ENCODE results near the gene DLGAP1.
A peak's percentile ranks its signal among the peaks of the same experiment; 100 is the strongest.
"Not testable (repeated sequence)": the region's sequence is repeated elsewhere in the genome, so short reads cannot be mapped to it uniquely, and the experiment has no call there.

DLGAP1 gene

DNA sequence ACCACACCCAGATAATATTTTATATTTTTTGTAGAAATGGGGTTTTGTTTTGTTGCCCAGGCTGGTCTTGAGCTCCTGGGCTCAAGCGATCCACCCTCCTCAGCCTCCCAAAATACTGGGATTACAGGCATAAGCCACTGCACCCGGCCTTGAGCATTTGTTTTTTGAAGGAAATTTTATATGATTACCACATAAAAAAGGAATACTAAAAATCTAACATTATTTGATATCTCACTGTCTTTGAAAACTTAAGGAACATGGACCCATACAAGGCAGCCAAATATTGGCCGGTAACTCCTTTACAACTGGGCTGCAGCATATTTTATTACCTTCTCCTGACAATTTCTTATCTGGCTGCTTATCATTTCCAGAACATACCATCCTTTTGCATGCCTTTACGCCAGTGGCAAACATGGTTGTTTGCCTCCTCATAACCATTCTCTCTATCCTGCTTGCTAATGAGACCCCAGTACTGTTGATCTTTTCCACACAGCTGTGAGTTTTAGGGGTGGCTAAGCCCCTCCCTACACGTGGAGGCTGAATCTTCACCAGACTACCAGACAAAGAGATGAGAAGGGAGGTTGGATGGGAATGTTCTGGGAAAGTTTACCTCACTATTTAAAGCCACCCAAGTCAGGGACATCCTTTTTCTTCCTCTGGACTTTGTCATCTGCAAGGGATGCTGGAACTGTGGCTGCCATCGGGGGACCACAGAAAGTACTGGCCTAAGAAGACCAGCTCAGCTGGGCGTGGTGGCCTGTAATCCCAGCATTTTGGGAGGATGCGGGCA lies 847.6 kb downstream of the DLGAP1 start:
- Histone ChIP-seq H3K27me3 (ENCODE audit: insufficient read depth, low read length) (no peaks in the 10 kb centered on the region), H3K27ac (ENCODE audit: low read depth, low read length) (peak overlapping the region; percentile 99), H3K79me2 (ENCODE audit: control insufficient read depth, insufficient read depth, low read length, unreplicated experiment) (peaks cover 14% of the 10 kb centered on the region), H3K36me3 (ENCODE audit: insufficient read depth, low read length) (no peaks in the 10 kb centered on the region), H3K4me1 (ENCODE audit: control insufficient read depth, insufficient read depth, low read length, unreplicated experiment) (peaks cover 30% of the 10 kb centered on the region), H2AFZ (ENCODE audit: low read length, unreplicated experiment) (no peak overlapping the region), H3K4me3 (ENCODE audit: low read depth, low read length) (no peak overlapping the region)

DNA sequence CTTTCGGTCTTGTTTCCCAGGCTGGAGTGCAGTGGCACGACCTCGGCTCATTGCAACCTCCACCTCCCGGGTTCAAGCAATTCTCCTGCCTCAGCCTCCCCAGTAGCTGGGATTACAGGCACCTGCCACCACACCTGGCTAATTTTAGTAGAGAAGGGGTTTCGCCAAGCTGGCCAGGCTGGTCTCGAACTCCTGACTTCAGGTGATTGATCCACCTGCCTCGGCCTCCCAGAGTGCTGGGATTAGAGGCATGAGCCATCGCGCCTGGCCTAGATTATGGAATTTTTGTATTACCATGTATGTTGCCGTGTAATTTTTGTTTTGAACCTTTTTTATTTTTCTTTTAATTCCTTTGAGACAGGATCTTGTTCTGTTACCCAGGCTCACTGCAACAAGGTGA lies 848.2 kb downstream of the DLGAP1 start:
- Histone ChIP-seq H3K79me2 (ENCODE audit: control insufficient read depth, insufficient read depth, low read length, unreplicated experiment) (peaks cover 14% of the 10 kb centered on the region), H3K27ac (ENCODE audit: low read depth, low read length) (peak overlapping the region; percentile 99)

DNA sequence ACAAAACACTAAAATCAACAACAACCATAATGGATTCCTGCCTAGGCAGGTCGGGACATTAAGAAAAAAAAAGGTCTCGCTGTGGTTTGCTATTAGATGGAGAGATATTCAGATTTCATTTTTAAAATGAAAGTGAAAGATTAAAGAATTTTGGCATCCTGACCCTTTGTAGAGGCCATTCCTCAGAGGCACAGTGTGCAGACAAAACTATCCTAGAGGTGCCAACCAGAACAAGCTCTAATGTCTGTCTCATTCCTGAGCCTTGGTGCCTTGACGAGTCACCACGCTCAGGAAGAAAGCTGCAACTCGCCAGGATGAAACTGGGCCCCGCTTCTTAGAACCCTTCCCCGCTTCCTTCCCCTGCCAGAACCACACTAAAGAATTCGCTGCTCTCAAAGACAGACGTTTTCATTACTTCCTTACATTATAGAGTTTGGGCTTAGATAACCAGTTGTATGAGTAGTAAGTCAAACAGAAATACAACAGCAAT lies 849.1 kb downstream of the DLGAP1 start:
- peaks cover 25% of the 10 kb centered on the region for H3K4me1 ChIP-seq (ENCODE audit: control insufficient read depth, insufficient read depth, low read length, unreplicated experiment)
- H3K27ac ChIP-seq (ENCODE audit: low read depth, low read length): peak overlapping the region; percentile 99
- no peak overlapping the region for H2AFZ ChIP-seq (ENCODE audit: low read length, unreplicated experiment)
- H3K27me3 ChIP-seq (ENCODE audit: insufficient read depth, low read length): no peaks in the 10 kb centered on the region
- peaks cover 14% of the 10 kb centered on the region for H3K79me2 ChIP-seq (ENCODE audit: control insufficient read depth, insufficient read depth, low read length, unreplicated experiment)
- H3K4me3 ChIP-seq (ENCODE audit: low read depth, low read length): peak overlapping the region; percentile 76
- H3K36me3 ChIP-seq (ENCODE audit: insufficient read depth, low read length): no peaks in the 10 kb centered on the region

More for the DNA sequence above, 848.2 kb downstream of the DLGAP1 start:
- peaks cover 33% of the 10 kb centered on the region for H3K4me1 ChIP-seq (ENCODE audit: control insufficient read depth, insufficient read depth, low read length, unreplicated experiment)
- not testable (repeated sequence) for H3K27me3 ChIP-seq (ENCODE audit: insufficient read depth, low read length); H2AFZ ChIP-seq (ENCODE audit: low read length, unreplicated experiment); H3K36me3 ChIP-seq (ENCODE audit: insufficient read depth, low read length); H3K4me3 ChIP-seq (ENCODE audit: low read depth, low read length)

DNA sequence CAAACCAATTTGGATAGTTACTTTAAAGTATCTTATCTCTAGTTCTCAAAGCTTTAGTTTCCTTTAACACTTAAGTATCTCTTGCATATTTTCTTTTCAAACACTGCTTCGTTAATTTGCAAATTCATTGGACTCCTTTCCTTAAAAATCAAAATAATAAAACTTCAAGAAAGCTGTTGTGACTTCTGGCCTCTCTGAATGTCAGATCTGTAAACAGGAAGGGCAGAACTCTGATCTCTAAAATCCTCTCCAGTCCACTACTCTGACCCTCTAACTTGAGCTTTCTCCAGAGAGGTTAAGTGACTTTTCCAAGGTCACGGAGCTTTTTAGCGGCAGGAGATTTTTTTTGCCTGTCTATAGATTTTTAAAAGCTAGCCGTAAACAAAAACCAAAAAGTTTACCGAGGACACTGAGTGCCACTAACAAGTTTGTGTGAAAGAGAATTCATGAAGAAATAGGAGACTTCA lies 849.6 kb downstream of the DLGAP1 start:
- H3K36me3 ChIP-seq (ENCODE audit: insufficient read depth, low read length): no peaks in the 10 kb centered on the region
- H3K79me2 ChIP-seq (ENCODE audit: control insufficient read depth, insufficient read depth, low read length, unreplicated experiment): peaks cover 14% of the 10 kb centered on the region
- peak overlapping the region; percentile 76 for H3K4me3 ChIP-seq (ENCODE audit: low read depth, low read length)
- no peak overlapping the region for H2AFZ ChIP-seq (ENCODE audit: low read length, unreplicated experiment)
- peak overlapping the region; percentile 99 for H3K27ac ChIP-seq (ENCODE audit: low read depth, low read length)
- H3K27me3 ChIP-seq (ENCODE audit: insufficient read depth, low read length): no peaks in the 10 kb centered on the region
- peaks cover 25% of the 10 kb centered on the region for H3K4me1 ChIP-seq (ENCODE audit: control insufficient read depth, insufficient read depth, low read length, unreplicated experiment)

DNA sequence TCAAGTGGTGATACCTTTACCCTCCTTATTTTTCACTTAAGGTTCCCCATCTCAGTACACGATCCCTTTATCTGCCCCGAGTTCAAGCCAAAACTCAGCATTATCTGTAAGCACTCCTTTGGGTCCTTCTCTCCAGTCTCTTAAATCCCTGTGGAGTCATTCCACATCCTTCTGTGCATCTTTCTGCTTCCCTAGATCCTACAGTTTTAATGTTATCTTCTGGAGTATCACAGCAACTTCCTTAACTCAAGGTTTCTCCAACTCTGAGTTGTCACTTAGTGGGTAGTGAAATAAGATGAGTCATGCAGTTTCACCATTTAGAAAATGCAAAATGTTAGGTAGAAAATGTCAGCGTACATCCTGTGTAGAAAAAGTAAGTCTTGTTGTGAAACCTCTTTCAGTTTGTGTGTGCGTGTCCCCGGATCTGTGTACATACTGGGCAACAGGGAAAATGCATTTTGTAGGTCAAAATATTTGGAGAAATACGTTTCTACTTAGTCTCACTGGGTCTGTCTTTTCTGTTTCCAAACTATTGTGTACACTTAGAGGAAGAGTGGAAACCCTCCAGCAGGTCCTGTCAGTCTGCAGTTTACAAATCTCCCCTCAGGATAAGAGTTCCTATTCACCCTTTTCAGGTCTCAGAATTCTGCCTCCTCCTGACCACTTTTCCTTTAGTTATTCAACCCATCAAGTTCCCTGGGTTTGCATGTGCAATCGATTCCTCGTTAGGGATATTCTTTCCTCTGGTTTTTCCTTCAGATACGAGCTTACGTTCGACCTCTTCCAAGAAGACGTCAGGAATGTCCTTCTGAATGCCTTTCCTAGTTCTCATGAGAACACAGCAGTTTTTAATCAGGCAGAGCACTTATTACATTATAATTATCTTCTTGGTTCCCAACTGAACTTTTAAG lies 850.4 kb downstream of the DLGAP1 start:
- peaks cover 14% of the 10 kb centered on the region for H3K79me2 ChIP-seq (ENCODE audit: control insufficient read depth, insufficient read depth, low read length, unreplicated experiment)
- H2AFZ ChIP-seq (ENCODE audit: low read length, unreplicated experiment): no peak overlapping the region
- H3K27ac ChIP-seq (ENCODE audit: low read depth, low read length): peak overlapping the region; percentile 99
- peak overlapping the region; percentile 76 for H3K4me3 ChIP-seq (ENCODE audit: low read depth, low read length)
- H3K27me3 ChIP-seq (ENCODE audit: insufficient read depth, low read length): no peaks in the 10 kb centered on the region
- H3K36me3 ChIP-seq (ENCODE audit: insufficient read depth, low read length): no peaks in the 10 kb centered on the region
- peaks cover 25% of the 10 kb centered on the region for H3K4me1 ChIP-seq (ENCODE audit: control insufficient read depth, insufficient read depth, low read length, unreplicated experiment)

DNA sequence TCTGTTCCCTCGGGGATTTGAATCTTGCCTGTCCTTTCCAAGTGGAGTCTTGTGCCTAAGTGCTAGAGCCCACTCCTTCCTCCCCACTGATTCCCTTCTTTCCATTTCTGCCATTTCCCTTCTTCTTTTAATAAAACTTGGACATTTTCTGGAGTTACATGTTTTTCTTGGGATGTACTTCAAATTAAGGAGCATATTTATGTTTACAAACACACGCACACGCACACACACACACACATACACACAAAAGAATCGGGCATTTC lies 850.9 kb downstream of the DLGAP1 start:
- Histone ChIP-seq H3K27me3 (ENCODE audit: insufficient read depth, low read length) (no peaks in the 10 kb centered on the region), H3K36me3 (ENCODE audit: insufficient read depth, low read length) (no peaks in the 10 kb centered on the region), H3K4me1 (ENCODE audit: control insufficient read depth, insufficient read depth, low read length, unreplicated experiment) (peaks cover 25% of the 10 kb centered on the region), H3K27ac (ENCODE audit: low read depth, low read length) (peak overlapping the region; percentile 99), H3K4me3 (ENCODE audit: low read depth, low read length) (peak overlapping the region; percentile 76), H3K79me2 (ENCODE audit: control insufficient read depth, insufficient read depth, low read length, unreplicated experiment) (peaks cover 14% of the 10 kb centered on the region), H2AFZ (ENCODE audit: low read length, unreplicated experiment) (no peak overlapping the region)

DNA sequence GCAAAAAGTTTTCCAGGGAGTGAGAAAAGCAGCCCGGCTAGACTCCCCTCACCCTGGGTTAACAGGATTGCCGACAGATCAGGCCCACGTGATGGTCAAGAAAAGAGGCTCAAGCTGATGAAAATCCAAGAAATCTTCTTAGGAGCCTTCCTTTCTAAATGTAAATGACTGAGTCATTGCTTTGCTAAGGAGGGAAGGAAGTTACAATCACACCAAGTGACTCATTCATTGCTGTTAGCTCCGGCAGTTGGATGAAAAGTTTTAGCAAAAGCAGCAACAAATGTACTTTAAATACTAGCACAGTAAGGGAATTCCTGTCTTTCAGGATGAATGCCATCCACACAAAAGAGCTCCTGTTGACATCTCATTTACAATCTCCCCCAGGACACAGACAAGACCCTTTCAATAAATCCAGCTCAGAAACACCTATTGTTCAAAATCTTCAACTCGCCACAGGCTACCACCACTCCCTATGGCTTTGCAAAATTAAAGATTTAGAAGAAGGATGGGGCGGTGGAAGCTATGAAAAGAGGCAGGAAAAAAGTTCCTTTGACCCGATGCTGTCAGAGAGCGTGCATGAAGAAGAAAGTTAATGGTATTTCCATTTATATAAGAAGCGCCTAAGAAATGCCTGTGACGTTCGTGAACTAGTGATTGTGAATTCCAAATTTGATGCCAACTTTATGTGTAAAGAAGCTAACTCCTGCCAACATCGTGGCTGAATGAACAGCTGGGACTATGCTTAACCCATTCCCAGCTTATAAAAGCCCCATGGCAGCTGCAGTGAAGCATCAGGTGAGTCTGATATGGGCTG lies 851.5 kb downstream of the DLGAP1 start:
- peaks cover 25% of the 10 kb centered on the region for H3K4me1 ChIP-seq (ENCODE audit: control insufficient read depth, insufficient read depth, low read length, unreplicated experiment)
- peak overlapping the region; percentile 99 for H3K27ac ChIP-seq (ENCODE audit: low read depth, low read length)

DNA sequence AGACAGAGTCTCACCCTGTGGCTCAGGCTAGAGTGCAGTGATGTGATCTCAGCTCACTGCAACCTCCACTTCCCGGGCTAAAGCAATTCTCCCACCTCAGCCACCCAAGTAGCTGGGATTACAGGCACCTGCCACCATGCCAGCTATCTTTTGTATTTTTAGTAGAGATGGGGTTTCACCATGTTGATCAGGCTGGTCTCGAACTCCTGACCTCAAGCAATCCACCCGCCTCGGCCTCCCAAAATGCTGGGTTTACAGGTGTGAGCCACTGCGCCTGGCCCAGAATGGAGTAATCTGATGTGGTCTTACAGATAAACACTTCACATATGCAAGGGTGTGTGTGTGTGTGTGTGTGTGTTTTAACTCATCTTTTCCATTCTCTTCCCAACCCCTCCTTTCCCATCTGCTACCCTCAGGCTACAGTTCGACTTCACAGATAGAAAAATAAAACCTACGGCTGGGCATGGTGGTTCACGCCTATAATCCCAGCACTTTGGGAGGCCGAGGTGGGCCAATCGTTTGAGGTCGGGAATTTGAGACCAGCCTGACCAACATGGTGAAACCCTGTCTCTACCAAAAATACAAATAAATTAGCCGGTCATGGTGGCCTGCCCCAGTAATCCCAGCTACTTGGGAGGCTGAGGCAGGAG lies 853.9 kb downstream of the DLGAP1 start:
- Histone ChIP-seq H3K4me1 (ENCODE audit: control insufficient read depth, insufficient read depth, low read length, unreplicated experiment) (peaks cover 38% of the 10 kb centered on the region), H3K79me2 (ENCODE audit: control insufficient read depth, insufficient read depth, low read length, unreplicated experiment) (peaks cover 23% of the 10 kb centered on the region)

More for the DNA sequence above, 851.5 kb downstream of the DLGAP1 start:
- H3K36me3 ChIP-seq (ENCODE audit: insufficient read depth, low read length): no peaks in the 10 kb centered on the region
- no peaks in the 10 kb centered on the region for H3K27me3 ChIP-seq (ENCODE audit: insufficient read depth, low read length)
- H3K4me3 ChIP-seq (ENCODE audit: low read depth, low read length): peak overlapping the region; percentile 76
- peaks cover 14% of the 10 kb centered on the region for H3K79me2 ChIP-seq (ENCODE audit: control insufficient read depth, insufficient read depth, low read length, unreplicated experiment)
- no peak overlapping the region for H2AFZ ChIP-seq (ENCODE audit: low read length, unreplicated experiment)

DNA sequence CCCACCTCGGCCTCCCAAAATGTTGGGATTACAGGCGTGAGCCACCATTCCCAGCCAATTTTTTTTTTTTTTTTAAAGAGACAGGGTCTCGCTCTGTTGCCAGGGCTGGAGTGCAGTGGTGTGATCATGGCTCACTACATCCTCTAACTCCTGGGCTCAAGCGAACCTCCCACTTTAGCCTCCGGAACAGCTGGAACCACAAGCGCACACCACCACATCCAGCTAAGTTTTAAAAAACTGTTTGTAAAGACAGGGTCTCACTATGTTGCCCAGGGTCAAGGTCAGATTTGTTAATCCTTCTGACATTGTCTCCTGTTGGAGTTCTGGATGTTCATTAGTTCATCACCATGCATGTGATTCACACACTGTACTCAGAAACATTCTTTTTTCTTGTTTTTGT lies 855.2 kb downstream of the DLGAP1 start:
- peaks cover 21% of the 10 kb centered on the region for H3K79me2 ChIP-seq (ENCODE audit: control insufficient read depth, insufficient read depth, low read length, unreplicated experiment)
- no peak overlapping the region for H3K27ac ChIP-seq (ENCODE audit: low read depth, low read length)
- peaks cover 8% of the 10 kb centered on the region; the same call in 1 of the 2 replicates for H3K36me3 ChIP-seq (ENCODE audit: insufficient read depth, low read length)
- H3K4me1 ChIP-seq (ENCODE audit: control insufficient read depth, insufficient read depth, low read length, unreplicated experiment): peaks cover 44% of the 10 kb centered on the region
- no peaks in the 10 kb centered on the region for H3K27me3 ChIP-seq (ENCODE audit: insufficient read depth, low read length)
- no peak overlapping the region for H3K4me3 ChIP-seq (ENCODE audit: low read depth, low read length)
- H2AFZ ChIP-seq (ENCODE audit: low read length, unreplicated experiment): no peak overlapping the region

More for the DNA sequence above, 853.9 kb downstream of the DLGAP1 start:
- not testable (repeated sequence) for H3K4me3 ChIP-seq (ENCODE audit: low read depth, low read length); H3K27me3 ChIP-seq (ENCODE audit: insufficient read depth, low read length); H3K36me3 ChIP-seq (ENCODE audit: insufficient read depth, low read length); H2AFZ ChIP-seq (ENCODE audit: low read length, unreplicated experiment)
- H3K27ac ChIP-seq (ENCODE audit: low read depth, low read length): peak overlapping the region; percentile 99; the same call in 1 of the 2 replicates

DNA sequence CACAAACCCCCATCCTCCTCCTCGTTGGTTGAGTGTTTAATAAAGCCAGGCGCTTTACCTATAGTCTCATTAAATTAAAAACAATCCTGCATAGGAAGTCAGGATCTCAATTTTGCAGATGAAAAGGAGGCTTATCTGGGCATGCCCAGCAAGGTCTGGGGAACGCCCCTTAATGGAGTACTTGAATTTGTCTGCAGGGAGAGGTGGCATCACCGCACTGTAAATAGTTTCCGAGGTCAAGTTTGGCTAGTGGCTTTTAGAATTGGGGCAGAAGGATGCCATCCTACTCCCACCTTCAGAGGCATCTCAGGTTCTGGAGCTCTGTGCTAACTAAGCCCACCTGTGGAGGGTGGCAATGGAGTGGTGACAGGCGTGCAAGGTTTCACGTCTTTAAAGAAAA lies 855.9 kb downstream of the DLGAP1 start:
- peaks cover 45% of the 10 kb centered on the region for H3K4me1 ChIP-seq (ENCODE audit: control insufficient read depth, insufficient read depth, low read length, unreplicated experiment)
- H3K27me3 ChIP-seq (ENCODE audit: insufficient read depth, low read length): no peaks in the 10 kb centered on the region
- peaks cover 8% of the 10 kb centered on the region; the same call in 1 of the 2 replicates for H3K36me3 ChIP-seq (ENCODE audit: insufficient read depth, low read length)
- H3K4me3 ChIP-seq (ENCODE audit: low read depth, low read length): no peak overlapping the region
- peaks cover 24% of the 10 kb centered on the region for H3K79me2 ChIP-seq (ENCODE audit: control insufficient read depth, insufficient read depth, low read length, unreplicated experiment)
- no peak overlapping the region for H3K27ac ChIP-seq (ENCODE audit: low read depth, low read length)
- H2AFZ ChIP-seq (ENCODE audit: low read length, unreplicated experiment): no peak overlapping the region
